IPS-20b (cell line): Measurements from ENCODE around the gene M1AP.
A peak's percentile ranks its signal among the peaks of the same experiment; 100 is the strongest.

ENCODE experiments used
- H3K27ac ChIP-seq: one replicate; pipeline ENCODE4 v1.5.1; 2013; ENCODE audit warnings: low read length
- H3K27me3 ChIP-seq: 2 replicates; pipeline ENCODE4 v1.6.1; 2013; ENCODE audit warnings: mild to moderate bottlenecking, low read length, inconsistent platforms; ENCODE audit not compliant: insufficient read depth
- H3K36me3 ChIP-seq: 2 replicates; pipeline ENCODE4 v1.6.1; 2013; ENCODE audit warnings: low read depth, mild to moderate bottlenecking, inconsistent platforms, low read length, moderate library complexity; ENCODE audit not compliant: insufficient read depth
- H3K4me1 ChIP-seq: 2 replicates; pipeline ENCODE4 v1.6.1; 2013; ENCODE audit warnings: mild to moderate bottlenecking, control low read depth, inconsistent platforms, low read length, moderate library complexity; ENCODE audit not compliant: insufficient read depth
- H3K4me3 ChIP-seq: 2 replicates; pipeline ENCODE4 v1.5.1; 2013; ENCODE audit warnings: mild to moderate bottlenecking, low read length, inconsistent platforms
- H3K9ac ChIP-seq: 2 replicates; pipeline ENCODE4 v1.6.1; 2013; ENCODE audit warnings: low read depth, mild to moderate bottlenecking, inconsistent platforms, low read length, moderate library complexity
- H3K9me3 ChIP-seq: 2 replicates; pipeline ENCODE4 v1.6.1; 2013; ENCODE audit warnings: mild to moderate bottlenecking, low read depth, low read length, inconsistent platforms; ENCODE audit not compliant: insufficient read depth

M1AP gene

DNA sequence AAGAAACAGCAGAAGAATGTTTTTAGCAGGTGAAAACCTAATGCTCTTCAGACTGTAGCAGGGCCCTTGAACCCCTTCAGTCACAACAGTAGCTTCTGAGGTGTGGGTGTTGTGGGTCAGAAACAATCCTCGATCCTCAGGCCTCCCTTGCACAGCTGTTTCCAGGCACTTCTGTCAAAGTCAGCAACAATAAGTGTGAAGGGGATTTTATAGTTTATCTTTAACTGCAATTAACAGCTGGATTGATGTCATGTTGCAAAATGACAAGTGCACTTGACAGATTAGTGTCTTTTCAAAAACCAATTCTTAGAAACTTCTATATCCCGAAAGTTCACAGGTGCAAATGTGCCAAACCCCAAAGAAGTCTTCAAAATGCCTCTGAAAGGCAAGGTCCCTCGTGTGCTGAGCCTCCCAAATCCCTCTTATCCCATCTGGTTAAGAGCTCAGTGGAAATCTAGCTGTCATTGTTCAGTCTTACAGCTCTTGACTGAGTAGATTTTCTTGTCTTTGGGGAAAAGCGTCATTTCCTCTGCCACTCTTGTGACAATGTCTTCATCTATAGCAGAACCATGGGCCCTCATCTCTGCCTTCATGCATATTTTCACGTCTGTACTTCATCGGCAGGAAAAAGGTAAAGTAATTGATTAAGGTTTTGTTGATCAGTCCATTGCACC, 29.6 kb downstream of the M1AP start:
- no peaks in the 10 kb centered on the region for H3K27me3 ChIP-seq
- no peak overlapping the region for H3K27ac ChIP-seq
- H3K9me3 ChIP-seq, result no peaks in the 10 kb centered on the region
- H3K4me1 ChIP-seq, result no peaks in the 10 kb centered on the region
- H3K4me3 ChIP-seq, result no peak overlapping the region
- no peaks in the 10 kb centered on the region for H3K36me3 ChIP-seq
- no peak overlapping the region for H3K9ac ChIP-seq

- Histone ChIP-seq H3K27ac (no peak overlapping the region), H3K4me1 (no peaks in the 10 kb centered on the region), H3K9ac (no peak overlapping the region), H3K36me3 (no peaks in the 10 kb centered on the region), H3K4me3 (no peak overlapping the region), H3K9me3 (no peaks in the 10 kb centered on the region), H3K27me3 (no peaks in the 10 kb centered on the region)
Observed at GRCh38 chr2:74617122-74617521, 31.0 kb downstream of the M1AP start.

DNA sequence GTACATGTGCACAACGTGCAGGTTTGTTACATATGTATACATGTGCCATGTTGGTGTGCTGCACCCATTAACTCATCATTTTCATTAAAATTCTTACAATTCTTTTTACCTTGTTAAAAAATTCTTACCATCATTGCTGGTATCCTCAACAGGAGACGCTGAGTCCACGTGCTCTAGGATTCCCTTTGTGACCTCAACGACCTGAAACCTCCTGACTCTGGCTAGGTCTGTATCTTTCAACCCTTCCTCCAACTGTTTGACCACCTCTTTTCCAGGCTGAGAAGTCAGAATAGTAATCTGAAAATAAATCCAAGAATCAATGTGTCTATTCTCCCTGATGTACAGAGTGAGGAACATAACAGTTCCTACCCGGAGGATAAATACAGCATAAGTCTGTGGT, 41.2 kb downstream of the M1AP start:
- no peaks in the 10 kb centered on the region for H3K36me3 ChIP-seq
- H3K27me3 ChIP-seq, result 0 out of 2 replicates have a peak, but pooled peaks cover 2% of the 10 kb centered on the region
- H3K4me3 ChIP-seq, result no peak overlapping the region
- no peaks in the 10 kb centered on the region for H3K9me3 ChIP-seq
- no peak overlapping the region for H3K27ac ChIP-seq
- H3K9ac ChIP-seq, result no peak overlapping the region
- no peaks in the 10 kb centered on the region for H3K4me1 ChIP-seq

- no peak overlapping the region for H3K9ac ChIP-seq
- no peak overlapping the region for H3K4me3 ChIP-seq
- no peaks in the 10 kb centered on the region for H3K4me1 ChIP-seq
- H3K36me3 ChIP-seq, result no peaks in the 10 kb centered on the region
- no peak overlapping the region for H3K27ac ChIP-seq
- 0 out of 2 replicates have a peak, but pooled peaks cover 6% of the 10 kb centered on the region for H3K27me3 ChIP-seq
- H3K9me3 ChIP-seq, result no peaks in the 10 kb centered on the region
Observed at GRCh38 chr2:74603282-74604000, 44.7 kb downstream of the M1AP start.

GRCh38 chr2:74602586-74603281, 45.4 kb downstream of the M1AP start:
- Histone ChIP-seq H3K4me3 (no peak overlapping the region), H3K9me3 (no peaks in the 10 kb centered on the region), H3K9ac (no peak overlapping the region), H3K36me3 (no peaks in the 10 kb centered on the region), H3K27ac (no peak overlapping the region), H3K27me3 (0 out of 2 replicates have a peak, but pooled peaks cover 6% of the 10 kb centered on the region), H3K4me1 (no peaks in the 10 kb centered on the region)

GRCh38 chr2:74599676-74600075, 48.5 kb downstream of the M1AP start:
- Histone ChIP-seq H3K27ac (no peak overlapping the region), H3K9ac (no peak overlapping the region), H3K9me3 (no peaks in the 10 kb centered on the region), H3K27me3 (0 out of 2 replicates have a peak, but pooled peaks cover 6% of the 10 kb centered on the region), H3K4me1 (no peaks in the 10 kb centered on the region), H3K4me3 (no peak overlapping the region), H3K36me3 (no peaks in the 10 kb centered on the region)

DNA sequence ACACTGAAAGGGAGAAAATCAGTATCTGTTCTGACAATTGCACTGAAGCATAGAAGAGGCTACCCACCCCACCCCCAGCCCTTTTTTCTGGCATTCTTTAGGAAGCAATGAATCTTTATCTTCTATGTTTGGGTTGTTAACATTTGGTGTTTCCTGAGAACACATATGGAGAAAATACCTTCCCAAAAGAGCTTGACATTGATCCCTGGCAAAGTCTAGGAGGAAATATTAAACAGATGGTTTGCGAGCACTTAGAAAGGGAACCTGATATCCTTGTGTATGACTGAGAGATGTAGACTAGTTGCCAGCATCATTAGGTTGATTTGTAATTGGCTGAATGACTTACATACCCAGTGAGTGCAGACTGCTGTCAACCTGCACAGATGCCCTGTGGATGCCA, 50.7 kb downstream of the M1AP start:
- no peaks in the 10 kb centered on the region for H3K4me1 ChIP-seq
- H3K9me3 ChIP-seq, result no peaks in the 10 kb centered on the region
- H3K27ac ChIP-seq, result no peak overlapping the region
- H3K36me3 ChIP-seq, result no peaks in the 10 kb centered on the region
- no peak overlapping the region for H3K4me3 ChIP-seq
- no peak overlapping the region for H3K9ac ChIP-seq
- H3K27me3 ChIP-seq, result 0 out of 2 replicates have a peak, but pooled peaks cover 6% of the 10 kb centered on the region

DNA sequence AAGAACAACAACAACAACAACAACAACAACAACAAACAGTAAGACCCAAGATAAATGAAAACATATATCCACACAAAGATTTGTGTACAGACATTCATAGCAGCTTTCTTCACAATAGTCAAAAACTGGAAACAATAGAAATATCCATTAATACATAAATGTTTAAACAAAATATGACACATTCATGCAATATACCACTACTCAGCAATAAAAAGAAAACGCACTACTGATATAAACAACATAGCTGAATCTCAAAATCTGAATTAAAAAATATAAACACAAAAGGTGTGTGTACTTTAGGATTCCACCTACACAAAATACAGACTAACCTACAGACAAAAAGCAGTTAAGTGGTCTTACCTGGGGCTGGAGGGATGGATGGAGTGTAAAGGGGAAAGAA, 51.5 kb downstream of the M1AP start:
- Histone ChIP-seq H3K4me3 (no peak overlapping the region), H3K9me3 (no peaks in the 10 kb centered on the region), H3K9ac (no peak overlapping the region), H3K27ac (no peak overlapping the region), H3K4me1 (no peaks in the 10 kb centered on the region), H3K27me3 (0 out of 2 replicates have a peak, but pooled peaks cover under 1% of the 10 kb centered on the region), H3K36me3 (no peaks in the 10 kb centered on the region)

- Histone ChIP-seq H3K27ac (no peak overlapping the region), H3K27me3 (no peaks in the 10 kb centered on the region), H3K4me3 (no peak overlapping the region), H3K9ac (no peak overlapping the region), H3K36me3 (no peaks in the 10 kb centered on the region), H3K9me3 (no peaks in the 10 kb centered on the region), H3K4me1 (no peaks in the 10 kb centered on the region)
Observed at GRCh38 chr2:74593826-74594772, 54.0 kb downstream of the M1AP start.

DNA sequence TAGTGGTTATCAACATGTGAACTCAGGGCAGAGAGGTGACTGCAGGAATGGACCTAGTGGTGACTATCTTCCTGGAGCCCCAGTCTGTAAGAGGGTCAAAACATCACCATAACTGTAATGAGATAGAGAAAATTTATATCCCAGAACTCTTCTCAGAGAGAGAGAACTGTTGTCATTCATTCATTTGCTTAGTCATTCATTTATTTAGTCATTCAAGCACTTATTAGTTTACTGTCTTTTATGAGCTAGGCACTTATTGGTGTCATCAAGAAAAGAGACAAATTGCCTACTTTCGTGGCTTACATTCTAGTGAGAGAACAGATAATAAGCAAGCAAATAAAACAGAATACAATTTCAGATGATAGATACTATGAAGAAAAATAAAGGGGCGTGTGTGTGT, 59.5 kb downstream of the M1AP start:
- Histone ChIP-seq H3K4me3 (no peak overlapping the region), H3K36me3 (no peaks in the 10 kb centered on the region), H3K27ac (no peak overlapping the region), H3K9me3 (no peaks in the 10 kb centered on the region), H3K4me1 (peaks cover 6% of the 10 kb centered on the region), H3K27me3 (no peaks in the 10 kb centered on the region), H3K9ac (no peak overlapping the region)

GRCh38 chr2:74587664-74588277, 60.4 kb downstream of the M1AP start:
- Histone ChIP-seq H3K27me3 (no peaks in the 10 kb centered on the region), H3K36me3 (no peaks in the 10 kb centered on the region), H3K9me3 (no peaks in the 10 kb centered on the region), H3K4me1 (peaks cover 6% of the 10 kb centered on the region), H3K4me3 (no peak overlapping the region), H3K27ac (no peak overlapping the region), H3K9ac (peak overlapping the region; percentile 39; the same call in 1 of the 2 replicates)
